GM11168 (cell line): ENCODE data around the gene RFXANK.
"Not testable (repeated sequence)": the region's sequence is repeated elsewhere in the genome, so short reads cannot be mapped to it uniquely, and the experiment has no call there.

ENCODE experiments used
- in situ Hi-C: fragments of 300-500 bp; cut with MboI; formaldehyde crosslinking; loops from one replicate; pipeline ENCODE4 v1.12.0; 2022; ENCODE audit warnings: low sequenced_read_pairs; ENCODE audit not compliant: unreplicated experiment

RFXANK gene

DNA sequence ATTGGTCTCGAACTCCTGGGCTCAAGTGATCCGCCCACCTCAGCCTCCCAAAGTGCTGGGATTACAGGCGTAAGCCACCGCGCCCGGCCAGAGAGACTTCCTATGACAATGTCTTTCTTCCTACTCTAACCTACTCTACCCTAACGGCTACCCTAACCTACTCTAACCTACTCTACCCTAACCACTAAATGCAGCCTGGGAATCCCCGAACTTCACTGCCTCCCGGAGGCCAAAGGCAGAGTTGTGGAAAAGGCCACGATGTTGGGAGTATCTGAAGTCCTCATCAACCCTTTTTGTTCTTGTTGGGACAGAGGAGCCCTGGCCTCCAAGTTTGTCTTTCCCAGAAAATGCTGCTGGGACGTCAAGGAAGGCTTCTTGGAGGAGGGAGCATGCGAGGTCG lies 12.1 kb downstream of the RFXANK start:
- in situ Hi-C loops: no loop called here

GRCh38 chr19:19205416-19206410 lies 13.7 kb downstream of the RFXANK start:
- in situ Hi-C loops: no loop called here

- in situ Hi-C loops: no loop called here
Observed at GRCh38 chr19:19206938-19207337, 14.9 kb downstream of the RFXANK start.

- in situ Hi-C loops: no loop called here
Observed at GRCh38 chr19:19207637-19208572, 15.8 kb downstream of the RFXANK start.

- in situ Hi-C loops: no loop called here
Observed at GRCh38 chr19:19209372-19209771, 17.3 kb downstream of the RFXANK start.

DNA sequence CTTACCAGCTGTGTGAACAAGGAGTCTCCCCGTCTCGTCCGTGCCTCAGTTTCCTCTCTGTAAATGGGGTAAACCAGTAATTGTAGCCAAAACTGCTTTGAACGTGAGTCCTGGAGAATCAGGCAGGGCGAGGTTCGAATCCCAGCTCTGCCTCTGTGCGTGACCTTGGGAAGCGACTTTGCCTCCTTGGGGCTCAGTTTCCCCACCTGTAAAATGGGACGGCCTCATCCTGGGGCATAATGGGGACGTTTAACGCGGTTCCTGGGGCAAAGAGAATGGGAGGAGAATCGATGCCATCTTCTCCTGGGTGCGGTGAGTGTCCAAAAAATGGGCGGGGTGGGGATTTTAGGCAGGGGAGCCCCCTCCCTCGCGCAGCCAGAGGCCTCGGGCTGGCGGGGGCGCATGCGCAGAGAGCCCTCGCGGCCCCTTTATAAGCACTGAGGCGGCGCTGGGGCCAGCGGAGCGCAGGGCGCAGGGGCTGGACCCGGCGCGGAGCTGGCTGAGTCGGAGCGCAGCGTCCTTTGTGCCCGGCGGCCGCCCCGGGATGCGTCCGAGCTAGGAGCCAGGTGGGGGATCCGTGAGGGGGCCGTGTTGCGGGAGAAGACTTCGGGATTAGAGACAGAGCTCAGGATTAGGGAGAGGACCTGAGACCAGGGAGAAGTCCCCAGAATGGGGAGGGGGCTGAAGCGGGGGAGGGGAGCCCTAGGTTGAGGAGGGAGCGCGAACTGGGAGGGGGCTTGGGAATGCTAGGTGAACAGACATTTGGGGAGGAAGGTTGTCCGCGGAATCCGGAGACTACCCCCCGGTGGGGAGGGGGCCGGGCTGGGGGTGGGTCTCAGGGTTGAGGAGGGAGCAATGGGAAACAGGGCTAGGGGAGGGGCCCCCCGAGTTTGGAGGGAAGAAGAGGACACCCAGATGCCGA lies 19.7 kb downstream of the RFXANK start, which contains the start of gene NCAN:
TSS of gene NCAN (plus strand) at position 460 of the 922 bp plus-strand sequence. CDS start 4,996 bp downstream, outside the sequence.
- in situ Hi-C loops: no loop called here

- in situ Hi-C loops: no loop called here
Observed at GRCh38 chr19:19212916-19213315, 20.9 kb downstream of the RFXANK start.

DNA sequence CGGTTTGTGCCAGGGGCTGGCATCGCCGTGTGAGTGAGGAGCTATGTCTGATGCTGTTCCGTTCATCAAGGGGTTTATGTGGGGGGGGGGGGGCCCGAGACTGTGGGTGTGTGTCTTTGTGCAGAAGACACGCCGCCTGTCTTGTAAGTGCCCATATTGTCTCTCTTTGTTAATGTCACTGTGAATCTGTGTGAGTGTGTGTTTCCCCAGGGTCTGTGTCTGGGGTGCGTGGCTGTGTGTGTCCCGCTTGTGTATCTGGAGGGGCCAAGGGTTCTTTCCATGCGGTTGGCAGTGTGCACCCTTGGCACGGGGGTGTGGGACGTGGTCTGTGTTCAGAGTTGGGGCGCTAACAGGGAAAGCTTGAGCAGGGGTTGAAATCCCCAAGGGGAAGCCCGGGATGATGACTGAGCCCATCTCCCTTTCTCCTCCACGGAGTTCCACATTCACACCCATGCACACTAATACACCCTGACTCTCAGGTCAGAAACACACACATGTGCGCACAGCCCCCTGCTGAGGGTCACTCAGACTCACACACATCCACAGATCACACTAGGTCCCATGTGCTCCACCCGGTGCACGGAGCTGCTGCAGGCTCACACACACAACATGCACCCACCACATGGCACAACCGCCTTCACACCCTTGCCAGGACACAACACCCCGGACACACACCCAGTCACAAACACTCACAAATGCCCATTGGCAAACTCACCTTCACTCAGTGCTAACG lies 21.5 kb downstream of the RFXANK start:
- in situ Hi-C loops: no loop called here

DNA sequence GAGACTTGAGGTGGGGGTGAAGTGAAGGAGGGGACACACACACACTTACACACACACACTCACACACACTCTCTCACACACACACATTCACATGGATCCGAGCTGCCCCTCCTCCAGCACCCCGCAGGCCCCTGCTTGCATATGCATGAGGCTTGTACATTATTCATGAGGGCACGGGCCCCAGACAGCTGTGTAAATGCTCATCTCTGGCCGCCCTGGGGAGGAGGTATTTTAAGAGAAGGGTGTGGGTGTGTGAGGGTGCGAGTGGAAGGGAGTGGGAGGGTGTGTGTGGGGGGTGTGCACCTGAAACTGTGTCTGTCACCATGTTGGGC lies 22.1 kb downstream of the RFXANK start:
- in situ Hi-C loops: no loop called here

- in situ Hi-C loops: no loop called here
Observed at GRCh38 chr19:19214892-19215291, 22.8 kb downstream of the RFXANK start.

DNA sequence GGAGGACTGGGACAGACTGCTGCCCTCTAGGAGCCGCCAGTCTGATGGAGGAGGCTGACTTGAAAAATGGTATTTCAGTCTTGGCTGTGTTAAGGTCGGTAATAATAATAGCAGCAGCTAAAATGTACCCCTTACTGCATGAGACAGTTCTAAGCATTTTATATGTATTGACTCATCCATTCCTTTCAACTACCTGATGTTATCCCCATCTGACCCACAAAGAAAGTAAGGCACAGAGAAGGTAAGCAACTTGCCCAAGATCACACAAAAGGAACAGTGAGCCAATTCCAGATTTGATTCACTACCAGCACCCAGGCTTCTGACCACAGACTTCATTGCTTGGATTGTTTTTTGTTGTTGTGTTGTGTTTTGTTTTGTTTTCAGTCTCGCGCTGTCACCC lies 23.7 kb downstream of the RFXANK start:
- in situ Hi-C loops: no loop called here

- in situ Hi-C loops: no loop called here
Observed at GRCh38 chr19:19217099-19217498, 25.0 kb downstream of the RFXANK start.

DNA sequence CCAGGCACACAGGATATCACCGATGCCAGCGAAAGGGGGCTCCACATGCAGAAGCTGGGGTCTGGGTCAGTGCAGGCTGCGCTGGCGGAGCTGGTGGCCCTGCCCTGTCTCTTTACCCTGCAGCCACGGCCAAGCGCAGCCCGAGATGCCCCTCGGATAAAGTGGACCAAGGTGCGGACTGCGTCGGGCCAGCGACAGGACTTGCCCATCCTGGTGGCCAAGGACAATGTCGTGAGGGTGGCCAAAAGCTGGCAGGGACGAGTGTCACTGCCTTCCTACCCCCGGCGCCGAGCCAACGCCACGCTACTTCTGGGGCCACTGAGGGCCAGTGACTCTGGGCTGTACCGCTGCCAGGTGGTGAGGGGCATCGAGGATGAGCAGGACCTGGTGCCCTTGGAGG lies 26.9 kb downstream of the RFXANK start:
- in situ Hi-C loops: no loop called here

DNA sequence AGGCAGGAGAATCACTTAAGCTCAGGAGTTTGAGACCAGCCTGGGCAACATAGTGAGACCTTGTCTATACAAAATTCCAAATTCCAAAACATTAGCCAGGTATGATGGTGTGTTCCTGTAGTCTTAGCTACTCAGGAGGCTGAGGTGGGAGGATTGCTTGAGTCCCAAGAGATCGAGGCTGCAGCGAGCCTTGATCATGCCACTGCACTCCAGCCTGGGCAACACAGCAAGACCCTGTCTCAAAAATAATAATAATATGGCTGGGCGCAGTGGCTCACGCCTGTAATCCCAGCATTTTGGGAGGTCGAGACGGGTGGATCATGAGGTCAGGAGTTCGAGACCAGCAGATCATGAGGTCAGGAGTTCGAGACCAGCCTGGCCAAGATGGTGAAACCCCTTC lies 28.9 kb downstream of the RFXANK start:
- in situ Hi-C loops: not testable (repeated sequence)

DNA sequence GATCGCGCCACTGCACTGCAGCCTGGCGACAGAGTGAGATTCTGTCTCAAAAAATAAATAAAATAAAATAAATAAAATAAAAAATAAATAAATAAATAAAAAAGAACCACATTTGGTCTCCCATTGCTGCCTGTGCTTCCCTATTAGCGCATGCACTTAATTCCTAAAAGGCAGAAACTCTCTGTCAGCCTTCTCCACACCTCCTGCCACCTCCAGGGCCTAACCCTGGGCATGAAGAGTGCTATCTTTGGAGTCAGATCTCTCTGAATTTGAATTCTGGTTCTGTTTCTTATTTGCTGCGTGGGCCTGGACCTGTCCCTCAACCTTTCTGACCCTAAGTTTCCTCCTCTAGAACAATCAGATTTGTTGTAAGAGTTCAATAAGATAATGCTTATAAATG lies 31.0 kb downstream of the RFXANK start:
- in situ Hi-C loops: no loop called here

DNA sequence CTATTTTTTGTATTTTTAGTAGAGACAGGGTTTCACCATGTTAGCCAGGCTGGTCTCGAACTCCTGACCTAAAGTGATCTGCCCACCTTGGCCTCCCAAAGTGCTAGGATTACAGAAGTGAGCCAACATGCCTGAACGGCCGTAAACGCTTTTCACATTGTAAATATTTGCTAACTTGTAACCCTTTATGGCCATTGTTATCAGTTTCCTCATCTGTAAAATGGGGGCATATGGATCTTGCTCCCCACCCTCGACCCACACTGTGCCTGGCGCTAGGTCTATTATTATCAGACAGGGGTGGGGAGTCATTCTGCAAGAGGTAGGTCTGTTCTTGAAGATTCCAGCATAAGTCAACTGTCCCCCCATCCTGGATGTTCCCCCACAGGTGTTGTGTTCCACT lies 31.6 kb downstream of the RFXANK start:
- in situ Hi-C loops: no loop called here

GRCh38 chr19:19224150-19224851 lies 32.2 kb downstream of the RFXANK start:
- in situ Hi-C loops: no loop called here

GRCh38 chr19:19224852-19225494 lies 32.9 kb downstream of the RFXANK start:
- in situ Hi-C loops: no loop called here
